Hepatocyte (in vitro differentiated cells): Measurements from ENCODE around the gene IGSF9. TPM values are rescaled to one million over a fixed set of nuclear protein-coding genes. Genes with fewer than 3 reads are reported as not detected.

Source experiments
- DNase-seq: peaks from one replicate; pipeline ENCODE4 v3.0.0-alpha.2; 2016; ENCODE audit warnings: low spot score
- H2AFZ ChIP-seq: fragments of 200-600 bp; sonication (generic); 2 replicates; pipeline ENCODE4 v1.6.0; 2016; ENCODE audit warnings: antibody characterized with exemption, mild to moderate bottlenecking
- H3K27ac ChIP-seq: fragments of 200-600 bp; sonication (generic); 2 replicates; pipeline ENCODE4 v1.5.1; 2016; ENCODE audit warnings: mild to moderate bottlenecking
- H3K27me3 ChIP-seq: fragments of 200-600 bp; sonication (generic); 2 replicates; pipeline ENCODE4 v1.6.1; 2016
- H3K36me3 ChIP-seq: fragments of 200-600 bp; sonication (generic); replicated peaks from 2 replicates; pipeline ENCODE4 v1.5.1; 2016; ENCODE audit warnings: low read depth; ENCODE audit not compliant: insufficient read depth
- H3K4me1 ChIP-seq: fragments of 200-600 bp; sonication (generic); 2 replicates; pipeline ENCODE4 v1.5.1; 2016; ENCODE audit warnings: mild to moderate bottlenecking, moderate library complexity; ENCODE audit not compliant: insufficient read depth
- H3K4me2 ChIP-seq: fragments of 200-600 bp; sonication (generic); 2 replicates; pipeline ENCODE4 v1.6.0; 2016
- H3K4me3 ChIP-seq: fragments of 200-600 bp; sonication (generic); 2 replicates; pipeline ENCODE4 v1.5.1; 2016; ENCODE audit warnings: mild to moderate bottlenecking
- H3K79me2 ChIP-seq: fragments of 200-600 bp; sonication (generic); 2 replicates; pipeline ENCODE4 v1.6.0; 2017; ENCODE audit warnings: mild to moderate bottlenecking
- H3K9me2 ChIP-seq: fragments of 200-600 bp; sonication (generic); replicated peaks from 2 replicates; pipeline ENCODE4 v1.6.0; 2017; ENCODE audit warnings: mild to moderate bottlenecking; ENCODE audit not compliant: insufficient read depth
- H3K9me3 ChIP-seq: fragments of 200-600 bp; sonication (generic); 2 replicates; pipeline ENCODE4 v1.5.1; 2016; ENCODE audit warnings: low read depth, mild to moderate bottlenecking
- H4K20me1 ChIP-seq: fragments of 200-600 bp; sonication (generic); 2 replicates; pipeline ENCODE4 v1.6.0; 2016; ENCODE audit warnings: mild to moderate bottlenecking; ENCODE audit not compliant: insufficient read depth, poor library complexity, severe bottlenecking
- EZH2 ChIP-seq: fragments of 200-600 bp; sonication (generic); IDR thresholded peaks from 2 replicates; pipeline ENCODE4 v1.6.1; 2016; ENCODE audit warnings: antibody characterized with exemption, mild to moderate bottlenecking, borderline replicate concordance
- EZH2phosphoT487 ChIP-seq: fragments of 200-600 bp; sonication (generic); IDR thresholded peaks from one replicate; pipeline ENCODE4 v1.6.1; 2018; ENCODE audit warnings: antibody characterized with exemption, mild to moderate bottlenecking, low read depth, moderate library complexity; ENCODE audit not compliant: unreplicated experiment, severe bottlenecking
- WGBS: methylation state at CpG from one replicate; pipeline ENCODE4 v1.1.6; 2016; ENCODE audit warnings: low lambda C conversion rate; ENCODE audit errors: missing lambda C conversion rate; 5-methylcytosine and 5-hydroxymethylcytosine counted together
- polyA plus RNA-seq: library from polyadenylated mRNA; unstranded; fragments of >200 nt; fragmentation: Nextera tagmentation; extraction: Ambion mirVana; gene quantifications from 2 replicates; pipeline ENCODE4 v1.2.1, GENCODE V29; 2016
- total RNA-seq: library from RNA; depleted of rRNA; stranded (reverse); fragments of >200 nt; gene quantifications from 2 replicates; pipeline ENCODE4 v1.2.3, GENCODE V29; 2014
- TF ChIP-seq, protein P1 (sequence below): fragments of 200-600 bp; sonication (generic); IDR thresholded peaks from 2 replicates; pipeline ENCODE4 v1.5.1; 2016; ENCODE audit warnings: antibody characterized with exemption, mild to moderate bottlenecking; ENCODE audit not compliant: poor library complexity

The IGSF9 gene
- total and polyA plus RNA-seq, 2 experiments from 2014 or later = 8.2 to 22.5 TPM

DNA sequence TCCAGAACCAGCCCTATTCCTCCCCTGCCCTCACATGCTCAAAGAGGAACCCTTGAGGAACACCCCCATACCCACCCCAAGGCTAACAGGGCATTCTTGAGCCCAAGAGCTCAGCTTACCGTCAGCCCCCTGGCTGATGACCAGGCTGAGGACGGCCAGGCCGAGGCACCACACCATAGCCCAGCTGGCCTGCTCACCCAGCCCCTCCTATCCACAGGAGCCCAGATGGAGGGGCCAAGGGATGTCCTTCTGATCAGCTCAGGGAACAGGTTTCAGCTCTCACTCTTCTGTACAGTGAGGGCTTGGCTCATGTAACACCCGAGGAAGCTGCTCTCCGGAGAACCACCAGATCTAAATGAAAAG is 2.2 kb downstream of the IGSF9 start:
- peaks cover 46% of the 10 kb centered on the region for H3K4me1 ChIP-seq

DNA sequence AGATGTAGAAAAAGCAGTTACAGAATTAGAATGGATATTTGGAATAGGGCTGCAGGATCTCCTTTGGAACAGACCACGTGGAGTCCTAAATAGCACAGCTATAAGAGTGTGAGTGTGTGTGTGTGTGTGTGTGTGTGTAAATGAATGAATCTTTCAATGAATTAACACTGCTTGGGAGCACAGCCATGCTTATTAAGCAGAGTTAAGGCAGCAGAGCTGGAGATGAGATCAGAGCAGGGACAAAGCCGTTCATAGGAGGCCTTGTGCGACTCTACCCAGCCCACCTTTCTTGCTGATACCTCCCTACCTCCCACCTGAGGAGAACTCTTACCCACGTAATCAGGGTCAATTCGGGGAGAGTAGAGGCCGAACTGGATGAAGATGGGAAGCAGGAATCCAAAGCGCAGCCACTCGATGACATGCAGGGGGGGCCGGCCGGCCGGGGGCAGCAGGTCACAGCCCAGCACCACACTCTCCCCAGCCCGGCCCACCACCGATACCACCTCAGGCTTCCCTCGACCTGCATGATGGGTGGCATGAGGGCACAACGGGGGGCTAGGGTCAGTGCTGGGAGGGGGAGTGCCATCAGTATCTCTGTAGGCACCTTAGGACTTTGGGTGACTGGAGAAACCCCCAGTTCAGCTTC is 2.7 kb downstream of the IGSF9 start:
- no peak overlapping the region for H2AFZ ChIP-seq
- peaks cover 26% of the 10 kb centered on the region for H3K79me2 ChIP-seq
- no peaks in the 10 kb centered on the region for H3K9me2 ChIP-seq
- H3K4me2 ChIP-seq = peak overlapping the region; percentile 90
- 94% methylated on average over 15 of the region's 15 CpGs for WGBS
- TF ChIP-seq EZH2 (no peak), EZH2phosphoT487 (no peak)
- TF ChIP-seq, protein P1, sequence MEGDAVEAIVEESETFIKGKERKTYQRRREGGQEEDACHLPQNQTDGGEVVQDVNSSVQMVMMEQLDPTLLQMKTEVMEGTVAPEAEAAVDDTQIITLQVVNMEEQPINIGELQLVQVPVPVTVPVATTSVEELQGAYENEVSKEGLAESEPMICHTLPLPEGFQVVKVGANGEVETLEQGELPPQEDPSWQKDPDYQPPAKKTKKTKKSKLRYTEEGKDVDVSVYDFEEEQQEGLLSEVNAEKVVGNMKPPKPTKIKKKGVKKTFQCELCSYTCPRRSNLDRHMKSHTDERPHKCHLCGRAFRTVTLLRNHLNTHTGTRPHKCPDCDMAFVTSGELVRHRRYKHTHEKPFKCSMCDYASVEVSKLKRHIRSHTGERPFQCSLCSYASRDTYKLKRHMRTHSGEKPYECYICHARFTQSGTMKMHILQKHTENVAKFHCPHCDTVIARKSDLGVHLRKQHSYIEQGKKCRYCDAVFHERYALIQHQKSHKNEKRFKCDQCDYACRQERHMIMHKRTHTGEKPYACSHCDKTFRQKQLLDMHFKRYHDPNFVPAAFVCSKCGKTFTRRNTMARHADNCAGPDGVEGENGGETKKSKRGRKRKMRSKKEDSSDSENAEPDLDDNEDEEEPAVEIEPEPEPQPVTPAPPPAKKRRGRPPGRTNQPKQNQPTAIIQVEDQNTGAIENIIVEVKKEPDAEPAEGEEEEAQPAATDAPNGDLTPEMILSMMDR = no peak
- DNase-seq = no peak
- H3K27me3 ChIP-seq = no peaks in the 10 kb centered on the region
- no peaks in the 10 kb centered on the region for H3K9me3 ChIP-seq
- H3K36me3 ChIP-seq = no peaks in the 10 kb centered on the region
- H3K27ac ChIP-seq = no peak overlapping the region
- H3K4me1 ChIP-seq = peaks cover 51% of the 10 kb centered on the region
- no peaks in the 10 kb centered on the region for H4K20me1 ChIP-seq
- H3K4me3 ChIP-seq = no peak overlapping the region

More for the DNA sequence above, 2.2 kb downstream of the IGSF9 start:
- no peak overlapping the region for H3K4me3 ChIP-seq
- H3K27ac ChIP-seq = no peak overlapping the region
- TF ChIP-seq EZH2phosphoT487 = no peak
- TF ChIP-seq EZH2 = no peak
- WGBS = 82% methylated on average over 5 of the region's 5 CpGs
- H3K36me3 ChIP-seq = no peaks in the 10 kb centered on the region
- H4K20me1 ChIP-seq = no peaks in the 10 kb centered on the region
- peaks cover 26% of the 10 kb centered on the region for H3K79me2 ChIP-seq
- DNase-seq = no peak
- H3K27me3 ChIP-seq = no peaks in the 10 kb centered on the region
- H3K9me3 ChIP-seq = no peaks in the 10 kb centered on the region
- H2AFZ ChIP-seq = no peak overlapping the region
- peak overlapping the region; percentile 90 for H3K4me2 ChIP-seq
- no peaks in the 10 kb centered on the region for H3K9me2 ChIP-seq

DNA sequence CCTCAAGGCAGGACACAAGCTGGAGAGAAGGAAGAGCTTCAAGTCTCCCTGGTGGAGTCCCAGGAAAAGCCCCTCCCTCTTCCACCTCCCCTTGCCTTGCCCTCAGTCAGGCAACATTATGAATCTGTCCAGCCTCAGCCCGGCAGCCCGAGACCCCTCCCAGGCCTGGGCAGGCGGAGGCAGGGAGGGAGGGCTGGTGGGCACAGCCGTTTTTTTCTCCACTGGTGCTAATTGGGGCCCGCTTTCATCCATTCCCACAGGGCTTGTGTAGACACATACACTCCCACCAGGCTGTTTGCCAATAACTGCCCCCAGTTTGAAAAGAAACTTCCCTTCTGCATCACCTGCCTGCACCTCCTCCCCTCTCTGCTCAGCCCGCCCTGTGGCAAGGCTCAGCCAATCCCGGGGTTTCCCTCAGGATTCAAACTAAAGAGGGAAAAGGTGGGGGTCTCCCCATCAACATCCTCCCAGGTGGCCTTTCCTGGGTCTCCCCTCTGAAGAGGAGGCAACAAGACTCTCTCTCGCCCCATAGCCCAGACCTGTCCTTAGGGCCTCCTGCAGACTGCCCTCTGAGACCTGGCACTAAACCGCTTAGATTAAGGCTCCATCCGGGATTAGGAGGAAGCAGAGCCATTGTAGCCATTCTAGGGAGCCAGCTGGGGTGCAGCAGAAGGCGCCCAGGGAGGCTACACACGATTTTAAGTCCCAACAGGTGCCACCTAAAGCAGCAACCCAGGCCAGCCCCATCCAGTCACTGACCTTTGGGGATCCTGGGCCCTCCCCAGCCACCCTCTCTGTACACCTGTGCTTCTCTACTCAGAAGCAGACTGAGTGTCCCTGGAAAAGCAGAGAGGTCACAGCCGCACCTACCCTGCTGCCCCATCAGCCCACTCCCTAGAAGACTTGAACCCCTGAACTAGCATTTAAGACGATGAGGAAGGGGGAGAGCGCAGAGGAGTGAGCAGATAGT is 3.5 kb downstream of the IGSF9 start:
- Histone ChIP-seq H3K79me2 (peaks cover 26% of the 10 kb centered on the region), H3K9me2 (no peaks in the 10 kb centered on the region), H3K27ac (peak overlapping the region; percentile 92), H3K36me3 (no peaks in the 10 kb centered on the region), H3K9me3 (no peaks in the 10 kb centered on the region), H3K4me3 (no peak overlapping the region), H4K20me1 (no peaks in the 10 kb centered on the region), H3K4me2 (peak overlapping the region; percentile 49), H2AFZ (no peak overlapping the region), H3K4me1 (peaks cover 59% of the 10 kb centered on the region), H3K27me3 (no peaks in the 10 kb centered on the region)
- TF ChIP-seq EZH2phosphoT487 (no peak), EZH2 (no peak)
- TF ChIP-seq, protein P1 = no peak
- WGBS = 63% methylated on average over 15 of the region's 15 CpGs
- DNase-seq = no peak

DNA sequence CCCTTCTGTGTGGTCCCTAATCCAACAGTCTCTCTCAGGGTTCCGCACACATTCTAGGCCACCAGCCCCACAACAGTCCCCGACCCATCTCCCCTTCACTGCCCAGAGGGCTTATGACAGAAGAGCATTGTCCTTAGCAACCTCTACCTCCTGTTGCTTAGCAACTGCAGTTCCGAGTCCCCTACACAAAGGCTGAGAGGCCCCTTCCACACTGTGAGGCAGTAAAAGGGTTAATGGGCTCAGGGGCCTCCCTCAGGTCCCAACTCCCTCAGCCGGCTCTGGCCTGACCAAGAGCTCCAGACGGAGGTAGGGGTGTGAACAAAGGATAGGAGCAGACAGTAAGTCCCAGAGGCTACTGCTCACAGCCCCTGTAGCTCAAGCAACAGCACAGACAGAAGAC is 4.3 kb downstream of the IGSF9 start:
- H3K36me3 ChIP-seq = no peaks in the 10 kb centered on the region
- H3K9me2 ChIP-seq = no peaks in the 10 kb centered on the region
- peak overlapping the region; percentile 92 for H3K27ac ChIP-seq

More for the DNA sequence above, 4.3 kb downstream of the IGSF9 start:
- no peak for DNase-seq
- Histone ChIP-seq H3K4me3 (no peak overlapping the region), H3K4me2 (peak overlapping the region; percentile 49), H3K27me3 (no peaks in the 10 kb centered on the region), H2AFZ (no peak overlapping the region), H3K9me3 (no peaks in the 10 kb centered on the region), H3K4me1 (peaks cover 63% of the 10 kb centered on the region), H4K20me1 (no peaks in the 10 kb centered on the region), H3K79me2 (peaks cover 26% of the 10 kb centered on the region)
- WGBS = 53% methylated on average over 5 of the region's 5 CpGs
- TF ChIP-seq, protein P1 = no peak
- TF ChIP-seq EZH2 (no peak), EZH2phosphoT487 (no peak)
